Activated T-cell treated with anti-CD3 and anti-CD28 coated beads for 24 hours (primary cell): ENCODE measurements around the gene IL9R.
"Not testable (repeated sequence)": the region's sequence is repeated elsewhere in the genome, so short reads cannot be mapped to it uniquely, and the experiment has no call there.

Experiments used
- DNase-seq: peaks from one replicate; pipeline ENCODE4 v3.0.0-alpha.2; 2020; ENCODE audit warnings: low read depth

The IL9R gene

DNA sequence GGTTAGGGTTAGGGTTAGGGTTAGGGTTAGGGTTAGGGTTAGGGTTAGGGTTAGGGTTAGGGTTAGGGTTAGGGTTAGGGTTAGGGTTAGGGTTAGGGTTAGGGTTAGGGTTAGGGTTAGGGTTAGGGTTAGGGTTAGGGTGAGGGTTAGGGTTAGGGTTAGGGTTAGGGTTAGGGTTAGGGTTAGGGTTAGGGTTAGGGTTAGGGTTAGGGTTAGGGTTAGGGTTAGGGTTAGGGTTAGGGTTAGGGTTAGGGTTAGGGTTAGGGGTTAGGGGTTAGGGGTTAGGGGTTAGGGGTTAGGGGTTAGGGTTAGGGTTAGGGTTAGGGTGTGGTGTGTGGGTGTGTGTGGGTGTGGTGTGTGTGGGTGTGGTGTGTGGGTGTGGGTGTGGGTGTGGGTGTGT lies 33.0 kb downstream of the IL9R start:
- DNase-seq: not testable (repeated sequence)
